ENCODE results near the gene MTA2. TPM values are rescaled to one million over a fixed set of nuclear protein-coding genes. Genes with fewer than 3 reads are reported as not detected.
"Not testable (repeated sequence)": the region's sequence is repeated elsewhere in the genome, so short reads cannot be mapped to it uniquely, and the experiment has no call there.

Gene MTA2
- total RNA-seq, 5 donors from 2014 or later (not counting 1 experiment from before 2014, with no cell fraction given), result 151 to 185 (median 184) TPM

- H3K27me3 Mint-ChIP-seq; POLR2A ChIA-PET; DNase-seq; H3K27ac ChIP-seq (ENCODE audit: low read length); H3K9me3 ChIP-seq; H3K27ac Mint-ChIP-seq; H3K4me3 ChIP-seq (ENCODE audit: control insufficient read depth in 1 of 2, extremely low read depth in 1 of 2, low read length in 1 of 2); H3K9me3 Mint-ChIP-seq; H3K27me3 ChIP-seq (replicated peaks in 1 of 2; ENCODE audit: control insufficient read depth in 2 of 2, extremely low read depth in 1 of 2, insufficient read depth in 2 of 2, low read length in 1 of 2); ATAC-seq (replicated peaks in 1 of 4); H3K4me3 Mint-ChIP-seq: not testable (repeated sequence)
- peaks cover 11% of the 10 kb centered on the region for H3K36me3 Mint-ChIP-seq
- CTCF ChIA-PET, result interaction anchor here in 1 of 2 donors (0.6 kb wide), 1 partner anchor 23 kb away, joined by 8 read pairs; no protein-coding TSS in a partner anchor
- H3K36me3 ChIP-seq (ENCODE audit: control insufficient read depth in 2 of 2, extremely low read depth in 1 of 2, insufficient read depth in 1 of 2, low read length in 1 of 2), result peaks cover 9 to 22% of the 10 kb centered on the region in 2 donors
- peaks cover 25 to 43% (median 35%) of the 10 kb centered on the region in 3 donors for H3K4me1 Mint-ChIP-seq
- H3K4me1 ChIP-seq (ENCODE audit: control insufficient read depth in 1 of 2, extremely low read depth in 1 of 2, insufficient read depth in 2 of 2, low read length in 2 of 2), result peaks cover 15 to 35% of the 10 kb centered on the region in 2 experiments
- WGBS (ENCODE audit: insufficient coverage), result 95% methylated on average over 2 of the region's 14 CpGs
Measured at GRCh38 chr11:62616957-62617356, 15.3 kb upstream of the MTA2 start.

GRCh38 chr11:62615521-62615920 is 13.9 kb upstream of the MTA2 start:
- H3K27ac ChIP-seq (ENCODE audit: low read length), result no peak overlapping the region
- ChIA-PET CTCF (no interaction called here), POLR2A (interaction anchor here in 1 of 2 donors (0.6 kb wide), 1 partner anchor 1187 kb away, joined by 4 read pairs; no protein-coding TSS in a partner anchor)
- H3K4me1 ChIP-seq (ENCODE audit: control insufficient read depth in 1 of 2, extremely low read depth in 1 of 2, insufficient read depth in 2 of 2, low read length in 2 of 2), result peaks cover 7 to 36% of the 10 kb centered on the region in 2 experiments
- H3K27me3 Mint-ChIP-seq, result no peaks in the 10 kb centered on the region
- DNase-seq (no peak), ATAC-seq (replicated peaks in 1 of 4) (no peak)
- no peaks in the 10 kb centered on the region for H3K9me3 Mint-ChIP-seq
- no peak overlapping the region for H3K27ac Mint-ChIP-seq
- H3K9me3 ChIP-seq, result no peaks in the 10 kb centered on the region
- H3K4me3 Mint-ChIP-seq, result no peak overlapping the region
- peaks cover 24 to 46% (median 39%) of the 10 kb centered on the region in 3 donors for H3K4me1 Mint-ChIP-seq
- peaks cover 12% of the 10 kb centered on the region for H3K36me3 Mint-ChIP-seq
- H3K27me3 ChIP-seq (replicated peaks in 1 of 2; ENCODE audit: control insufficient read depth in 2 of 2, extremely low read depth in 1 of 2, insufficient read depth in 2 of 2, low read length in 1 of 2), result no peaks in the 10 kb centered on the region
- WGBS (ENCODE audit: insufficient coverage), result 96% methylated on average over 4 of the region's 7 CpGs
- no peak overlapping the region for H3K4me3 ChIP-seq (ENCODE audit: control insufficient read depth in 1 of 2, extremely low read depth in 1 of 2, low read length in 1 of 2)
- peaks cover 9 to 26% of the 10 kb centered on the region in 2 donors for H3K36me3 ChIP-seq (ENCODE audit: control insufficient read depth in 2 of 2, extremely low read depth in 1 of 2, insufficient read depth in 1 of 2, low read length in 1 of 2)

GRCh38 chr11:62614275-62614674 is 12.6 kb upstream of the MTA2 start:
- H3K36me3 ChIP-seq (ENCODE audit: control insufficient read depth in 2 of 2, extremely low read depth in 1 of 2, insufficient read depth in 1 of 2, low read length in 1 of 2), result peaks cover 9 to 39% of the 10 kb centered on the region in 2 donors
- no peak for DNase-seq
- H3K9me3 ChIP-seq, result no peaks in the 10 kb centered on the region
- H3K27ac ChIP-seq (ENCODE audit: low read length), result peak overlapping the region; percentile 6
- CTCF ChIA-PET, result interaction anchor here in 1 of 2 donors (1.4 kb wide), 1 partner anchor 23 kb away, joined by 5 read pairs; the partner anchor contains the start of gene TUT1
- 78% methylated on average over 6 of the region's 8 CpGs for WGBS (ENCODE audit: insufficient coverage)
- no peaks in the 10 kb centered on the region for H3K9me3 Mint-ChIP-seq
- H3K27me3 ChIP-seq (replicated peaks in 1 of 2; ENCODE audit: control insufficient read depth in 2 of 2, extremely low read depth in 1 of 2, insufficient read depth in 2 of 2, low read length in 1 of 2), result no peaks in the 10 kb centered on the region
- POLR2A ChIA-PET, result no interaction called here
- H3K4me3 ChIP-seq (ENCODE audit: control insufficient read depth in 1 of 2, extremely low read depth in 1 of 2, low read length in 1 of 2), result no peak overlapping the region
- H3K27ac Mint-ChIP-seq, result peak overlapping the region; percentile 82 to 94
- H3K4me1 ChIP-seq (ENCODE audit: control insufficient read depth in 1 of 2, extremely low read depth in 1 of 2, insufficient read depth in 2 of 2, low read length in 2 of 2), result peaks cover 5 to 41% of the 10 kb centered on the region in 2 experiments
- ATAC-seq (replicated peaks in 1 of 4), result no peak
- H3K4me1 Mint-ChIP-seq, result peaks cover 35 to 47% (median 42%) of the 10 kb centered on the region in 3 donors
- peak overlapping the region in 2 of 3 donors; percentile 53 to 54 for H3K4me3 Mint-ChIP-seq
- H3K36me3 Mint-ChIP-seq, result peaks cover 20% of the 10 kb centered on the region
- no peaks in the 10 kb centered on the region for H3K27me3 Mint-ChIP-seq

GRCh38 chr11:62613291-62613778 is 11.7 kb upstream of the MTA2 start:
- ChIA-PET CTCF (interaction anchor here (0.6 to 1.4 kb wide), 5 partner anchors 9 to 52 kb away, joined by 3 to 6 read pairs (median 4); partner anchors contain the start of genes B3GAT3 (in 1 of the 2), C11orf98 (in 1 of the 2), CSKMT (in 1 of the 2) and TUT1 (in 1 of the 2)), POLR2A (interaction anchor here in 1 of 2 donors (0.5 to 0.7 kb wide), 2 partner anchors 54 to 69 kb away, joined by 7 to 8 read pairs; no protein-coding TSS in a partner anchor)
- ATAC-seq (replicated peaks in 1 of 4) (peak in 1 of 4 experiments; percentile 2), DNase-seq (no peak)
- H3K9me3 Mint-ChIP-seq, result no peaks in the 10 kb centered on the region
- Histone ChIP-seq H3K4me3 (ENCODE audit: control insufficient read depth in 1 of 2, extremely low read depth in 1 of 2, low read length in 1 of 2) (peak overlapping the region in 1 of 2 donors; percentile 85), H3K36me3 (ENCODE audit: control insufficient read depth in 2 of 2, extremely low read depth in 1 of 2, insufficient read depth in 1 of 2, low read length in 1 of 2) (peaks cover 9 to 48% of the 10 kb centered on the region in 2 donors), H3K4me1 (ENCODE audit: control insufficient read depth in 1 of 2, extremely low read depth in 1 of 2, insufficient read depth in 2 of 2, low read length in 2 of 2) (peaks cover 3 to 50% of the 10 kb centered on the region in 2 experiments), H3K9me3 (no peaks in the 10 kb centered on the region), H3K27me3 (replicated peaks in 1 of 2; ENCODE audit: control insufficient read depth in 2 of 2, extremely low read depth in 1 of 2, insufficient read depth in 2 of 2, low read length in 1 of 2) (no peaks in the 10 kb centered on the region), H3K27ac (ENCODE audit: low read length) (peak overlapping the region; percentile 73)
- H3K4me1 Mint-ChIP-seq, result peaks cover 42 to 50% (median 46%) of the 10 kb centered on the region in 3 donors
- WGBS (ENCODE audit: insufficient coverage), result 86% methylated on average over 10 of the region's 15 CpGs
- peaks cover 23% of the 10 kb centered on the region for H3K36me3 Mint-ChIP-seq
- peak overlapping the region in 1 of 3 donors; percentile 54 for H3K4me3 Mint-ChIP-seq
- H3K27ac Mint-ChIP-seq, result peak overlapping the region; percentile 84 to 94
- H3K27me3 Mint-ChIP-seq, result no peaks in the 10 kb centered on the region

- ChIA-PET CTCF (interaction anchor here in 1 of 2 donors (0.5 to 1.7 kb wide), 12 partner anchors 9 to 81 kb away, joined by 3 to 10 read pairs (median 6); partner anchors contain the start of genes B3GAT3, C11orf98, CSKMT and MTA2), POLR2A (interaction anchor here (0.7 kb wide), 3 partner anchors 53 to 223 kb away, joined by 3 to 7 read pairs (median 3); no protein-coding TSS in a partner anchor)
- peak; percentile 77 to 80 (median 80) for ATAC-seq (replicated peaks in 1 of 4)
- Histone ChIP-seq H3K36me3 (ENCODE audit: control insufficient read depth in 2 of 2, extremely low read depth in 1 of 2, insufficient read depth in 1 of 2, low read length in 1 of 2) (peaks cover 11 to 55% of the 10 kb centered on the region in 2 donors), H3K27ac (ENCODE audit: low read length) (peak within 1 kb of the TSS; percentile 83), H3K27me3 (replicated peaks in 1 of 2; ENCODE audit: control insufficient read depth in 2 of 2, extremely low read depth in 1 of 2, insufficient read depth in 2 of 2, low read length in 1 of 2) (no peaks in the 10 kb centered on the region), H3K4me1 (ENCODE audit: control insufficient read depth in 1 of 2, extremely low read depth in 1 of 2, insufficient read depth in 2 of 2, low read length in 2 of 2) (peaks cover 3 to 54% of the 10 kb centered on the region in 2 experiments), H3K9me3 (no peaks in the 10 kb centered on the region), H3K4me3 (ENCODE audit: control insufficient read depth in 1 of 2, extremely low read depth in 1 of 2, low read length in 1 of 2) (peak within 1 kb of the TSS; percentile 85 to 88)
- Mint-ChIP-seq H3K9me3 (no peaks in the 10 kb centered on the region), H3K27me3 (no peaks in the 10 kb centered on the region), H3K4me3 (peak within 1 kb of the TSS; percentile 97 to 98 (median 97)), H3K4me1 (peaks cover 48 to 57% (median 49%) of the 10 kb centered on the region in 3 donors), H3K36me3 (peaks cover 29% of the 10 kb centered on the region), H3K27ac (peak within 1 kb of the TSS; percentile 98)
- peak; percentile 71 to 94 (median 81) for DNase-seq
- WGBS (ENCODE audit: insufficient coverage), result 4% methylated on average over 70 of the region's 91 CpGs
Measured at GRCh38 chr11:62612366-62613290, 11.0 kb upstream of the MTA2 start, which contains the start of the genes EML3 and ROM1. Gene EML3 (minus strand): TSS chr11:62612775. CDS start chr11:62612457, 318 bp downstream. Gene ROM1 (plus strand): TSS chr11:62613257. CDS start chr11:62613282, 25 bp downstream.

Data from T-cell (primary cell).